ENCODE data around the gene EIF4A2.

The EIF4A2 gene

DNA sequence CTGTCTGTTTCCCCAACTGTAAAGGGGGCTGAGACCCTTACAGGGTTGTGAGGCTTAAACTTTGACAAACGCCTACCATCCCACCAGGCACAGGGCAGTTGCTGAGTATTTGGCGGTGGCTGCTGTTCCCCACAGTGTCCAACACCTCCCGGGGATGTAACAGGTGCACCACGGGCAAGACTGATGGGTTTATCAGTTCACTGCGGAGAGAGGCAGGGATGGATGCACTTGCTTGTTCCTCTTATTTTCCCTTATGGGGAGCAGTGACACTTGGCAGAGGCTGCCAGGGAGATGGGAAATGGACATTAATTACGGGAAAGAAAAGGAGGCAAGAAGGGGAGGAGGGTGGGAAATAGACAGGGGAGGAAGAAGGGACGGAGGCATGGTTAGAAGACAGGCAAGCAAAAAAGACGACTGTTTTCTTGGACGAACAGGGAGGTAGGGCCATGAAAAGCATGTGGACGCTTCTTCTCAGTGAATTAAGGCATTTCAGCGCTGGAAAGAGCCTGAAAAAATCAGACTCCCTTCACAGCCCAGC is 42.6 kb downstream of the EIF4A2 start:
- H3K4me3 ChIP-seq (ENCODE audit: low read depth, low read length), result peak overlapping the region; percentile 44
- DNase-seq (ENCODE audit: low read depth), result no peak
- TF ChIP-seq, protein P1, sequence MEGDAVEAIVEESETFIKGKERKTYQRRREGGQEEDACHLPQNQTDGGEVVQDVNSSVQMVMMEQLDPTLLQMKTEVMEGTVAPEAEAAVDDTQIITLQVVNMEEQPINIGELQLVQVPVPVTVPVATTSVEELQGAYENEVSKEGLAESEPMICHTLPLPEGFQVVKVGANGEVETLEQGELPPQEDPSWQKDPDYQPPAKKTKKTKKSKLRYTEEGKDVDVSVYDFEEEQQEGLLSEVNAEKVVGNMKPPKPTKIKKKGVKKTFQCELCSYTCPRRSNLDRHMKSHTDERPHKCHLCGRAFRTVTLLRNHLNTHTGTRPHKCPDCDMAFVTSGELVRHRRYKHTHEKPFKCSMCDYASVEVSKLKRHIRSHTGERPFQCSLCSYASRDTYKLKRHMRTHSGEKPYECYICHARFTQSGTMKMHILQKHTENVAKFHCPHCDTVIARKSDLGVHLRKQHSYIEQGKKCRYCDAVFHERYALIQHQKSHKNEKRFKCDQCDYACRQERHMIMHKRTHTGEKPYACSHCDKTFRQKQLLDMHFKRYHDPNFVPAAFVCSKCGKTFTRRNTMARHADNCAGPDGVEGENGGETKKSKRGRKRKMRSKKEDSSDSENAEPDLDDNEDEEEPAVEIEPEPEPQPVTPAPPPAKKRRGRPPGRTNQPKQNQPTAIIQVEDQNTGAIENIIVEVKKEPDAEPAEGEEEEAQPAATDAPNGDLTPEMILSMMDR (conservative IDR thresholded peaks at IDR 0.05; ENCODE audit: low read depth, low read length), result no peak

DNA sequence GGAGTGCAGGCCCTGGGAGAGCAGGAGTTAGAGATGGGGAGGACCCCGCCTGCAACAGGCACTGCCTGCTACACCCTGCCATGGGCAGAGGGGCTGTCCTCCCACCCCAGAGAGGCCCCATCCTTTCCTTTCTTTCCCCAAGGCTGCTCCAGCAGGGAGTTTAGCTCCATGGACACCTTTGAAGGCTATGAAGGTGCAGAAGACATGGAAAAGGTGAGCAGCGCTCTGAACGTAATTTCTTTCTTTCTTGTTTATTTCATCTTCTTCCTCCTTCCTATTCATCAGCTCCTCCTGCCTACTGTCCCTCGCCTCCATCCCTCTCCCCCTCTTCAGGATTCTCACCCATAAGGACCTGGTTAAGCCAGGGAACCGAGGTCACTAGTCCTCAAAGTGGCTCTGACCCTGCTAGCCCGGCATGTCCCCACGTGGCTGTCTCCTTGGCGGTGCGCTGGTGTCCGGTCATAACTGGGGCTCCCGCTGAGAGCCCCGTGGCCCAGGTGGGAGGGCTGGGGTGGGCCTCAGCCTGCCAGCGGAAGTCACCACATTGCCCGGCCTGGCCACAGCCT is 43.1 kb downstream of the EIF4A2 start:
- TF ChIP-seq, protein P1 (conservative IDR thresholded peaks at IDR 0.05; ENCODE audit: low read depth, low read length), result no peak
- peak overlapping the region; percentile 66 for H3K4me3 ChIP-seq (ENCODE audit: low read depth, low read length)
- DNase-seq (ENCODE audit: low read depth), result no peak

- H3K4me3 ChIP-seq (ENCODE audit: low read depth, low read length), result peak overlapping the region; percentile 66
- TF ChIP-seq, protein P1 (conservative IDR thresholded peaks at IDR 0.05; ENCODE audit: low read depth, low read length), result no peak
These were observed 43.8 kb downstream of the EIF4A2 start for GRCh38 chr3:186826976-186827857.

DNA sequence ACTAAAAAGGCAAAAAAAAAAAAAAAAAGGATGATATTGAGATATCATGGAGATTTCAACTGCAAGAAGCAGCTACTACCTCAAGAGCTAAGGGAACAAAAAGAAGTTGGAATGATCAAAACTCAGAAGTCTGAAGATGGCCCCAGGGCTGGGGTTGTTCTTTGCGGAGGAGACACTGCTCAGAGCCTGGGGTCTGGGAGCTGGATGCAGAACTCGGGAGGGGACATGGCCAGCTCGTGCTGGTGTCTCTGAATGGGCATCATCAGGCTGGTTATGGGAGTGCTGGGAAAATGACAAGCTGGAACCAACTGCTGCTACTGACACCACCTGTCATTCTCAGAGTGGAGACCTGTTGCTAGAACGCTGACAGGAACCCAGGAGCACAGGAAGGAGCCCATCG is 45.0 kb downstream of the EIF4A2 start:
- H3K4me3 ChIP-seq (ENCODE audit: low read depth, low read length), result no peak overlapping the region
- DNase-seq (ENCODE audit: low read depth), result no peak
- TF ChIP-seq, protein P1 (conservative IDR thresholded peaks at IDR 0.05; ENCODE audit: low read depth, low read length), result no peak

More at GRCh38 chr3:186826976-186827857, 43.8 kb downstream of the EIF4A2 start:
- peak; percentile 75 for DNase-seq (ENCODE audit: low read depth)

DNA sequence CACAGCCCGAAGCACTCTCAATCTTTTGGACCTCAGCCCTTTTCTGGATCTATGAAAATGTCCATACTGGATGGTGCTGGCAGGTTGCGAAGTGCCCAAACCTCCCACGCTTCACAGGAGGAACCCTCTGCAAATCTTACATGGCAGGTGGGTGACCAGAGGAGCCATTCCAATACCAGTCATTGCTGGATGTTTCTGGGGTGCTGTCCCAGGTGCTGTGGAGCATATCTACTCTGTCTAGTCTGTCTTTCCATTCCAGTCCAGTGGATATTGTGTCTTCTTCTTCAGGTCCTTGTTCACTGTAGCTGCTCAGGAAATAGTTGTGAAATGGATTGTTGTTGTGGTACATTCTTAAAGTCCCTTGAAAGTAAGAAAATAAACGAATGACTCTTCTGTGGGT is 48.4 kb downstream of the EIF4A2 start:
- TF ChIP-seq, protein P1 (conservative IDR thresholded peaks at IDR 0.05; ENCODE audit: low read depth, low read length), result no peak
- DNase-seq (ENCODE audit: low read depth), result no peak

DNA sequence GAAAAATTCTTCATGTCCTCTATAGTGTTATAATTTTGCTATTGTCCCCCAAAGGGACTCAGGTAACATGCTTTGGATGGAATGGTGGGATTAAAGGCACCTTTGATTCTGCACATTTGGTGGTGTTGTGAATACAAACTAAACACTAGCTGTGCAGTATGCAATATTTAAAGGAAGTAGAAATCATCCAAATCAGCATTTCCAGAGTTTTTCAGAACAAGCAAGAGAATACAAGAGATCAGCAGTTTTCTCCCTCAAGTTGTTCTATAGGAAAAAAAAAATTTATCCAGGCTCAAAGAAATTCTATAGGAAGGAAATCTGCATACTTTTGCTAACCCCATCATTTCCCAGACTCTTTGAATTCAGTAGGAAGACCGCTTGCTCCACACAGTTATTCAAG is 48.9 kb downstream of the EIF4A2 start:
- no peak overlapping the region for H3K4me3 ChIP-seq (ENCODE audit: low read depth, low read length)
- TF ChIP-seq, protein P1 (conservative IDR thresholded peaks at IDR 0.05; ENCODE audit: low read depth, low read length), result no peak
- DNase-seq (ENCODE audit: low read depth), result no peak

More for the DNA sequence above, 48.4 kb downstream of the EIF4A2 start:
- H3K4me3 ChIP-seq (ENCODE audit: low read depth, low read length), result no peak overlapping the region
